ENCODE results near the gene ZNF333.
"Not testable (repeated sequence)": the region's sequence is repeated elsewhere in the genome, so short reads cannot be mapped to it uniquely, and the experiment has no call there.

- not testable (repeated sequence) for TF ChIP-seq POLR2A, CTCF (IDR thresholded peaks at IDR 0.05)
Observed at GRCh38 chr19:14775326-14775725, 85.5 kb downstream of the ZNF333 start.

Measured in uterus (tissue), 2 donors.